Astrocyte (in vitro differentiated cells and primary cell): Measurements from ENCODE around the gene PNPLA2. TPM values are rescaled to one million over a fixed set of nuclear protein-coding genes. Genes with fewer than 3 reads are reported as not detected.

Experiments used
- DNase-seq: peaks from one replicate; pipeline ENCODE4 v3.0.0-alpha.2; 2010; ENCODE audit warnings: low read depth
- FAIRE-seq: peaks from 2 replicates; lab custom pipeline; 2011; peaks lifted over from hg19 to GRCh38; lab: Jason Lieb, UNC
- H2AFZ ChIP-seq: 2 replicates; pipeline ENCODE4 v1.6.0; 2012; ENCODE audit warnings: low read depth, low read length, inconsistent platforms
- H3K27ac ChIP-seq: 2 replicates; pipeline ENCODE4 v1.5.1; 2011; ENCODE audit warnings: low read depth, low read length, inconsistent platforms
- H3K27me3 ChIP-seq: 2 replicates; pipeline ENCODE4 v1.6.0; 2011; ENCODE audit warnings: low read length, inconsistent platforms; ENCODE audit not compliant: insufficient read depth
- H3K36me3 ChIP-seq: 2 replicates; pipeline ENCODE4 v1.5.1; 2011; ENCODE audit warnings: low read length, inconsistent platforms; ENCODE audit not compliant: insufficient read depth
- H3K4me1 ChIP-seq: 2 replicates; pipeline ENCODE4 v1.5.1; 2011; ENCODE audit warnings: low read length, inconsistent platforms; ENCODE audit not compliant: insufficient read depth
- H3K4me2 ChIP-seq: 2 replicates; pipeline ENCODE4 v1.6.0; 2012; ENCODE audit warnings: low read length, inconsistent platforms
- H3K4me3 ChIP-seq: 2 replicates; pipeline ENCODE4 v1.5.1; 2011; ENCODE audit warnings: low read depth, mild to moderate bottlenecking, low read length, inconsistent platforms; ENCODE audit not compliant: insufficient read depth
- H3K79me2 ChIP-seq: 2 replicates; pipeline ENCODE4 v1.6.0; 2012; ENCODE audit warnings: mild to moderate bottlenecking, low read length, inconsistent platforms; ENCODE audit not compliant: insufficient read depth
- H3K9ac ChIP-seq: 2 replicates; pipeline ENCODE4 v1.6.0; 2012; ENCODE audit warnings: mild to moderate bottlenecking, low read length, inconsistent platforms
- H3K9me3 ChIP-seq: 2 replicates; pipeline ENCODE4 v1.5.1; 2012; ENCODE audit warnings: low read depth, mild to moderate bottlenecking, low read length, inconsistent platforms; ENCODE audit not compliant: insufficient read depth
- H4K20me1 ChIP-seq: 2 replicates; pipeline ENCODE4 v1.6.0; 2012; ENCODE audit warnings: low read length, inconsistent platforms; ENCODE audit not compliant: insufficient read depth
- H3K27ac Mint-ChIP-seq: one replicate; pipeline ENCODE4 v1.8.0; 2021; ENCODE audit warnings: mild to moderate bottlenecking, mixed read lengths; ENCODE audit not compliant: unreplicated experiment
- H3K27me3 Mint-ChIP-seq: one replicate; pipeline ENCODE4 v1.8.0; 2021; ENCODE audit warnings: low read depth, mixed read lengths; ENCODE audit not compliant: unreplicated experiment
- H3K36me3 Mint-ChIP-seq: one replicate; pipeline ENCODE4 v1.8.0; 2021; ENCODE audit warnings: low read depth, mixed read lengths; ENCODE audit not compliant: unreplicated experiment
- H3K4me1 Mint-ChIP-seq: one replicate; pipeline ENCODE4 v1.8.0; 2021; ENCODE audit warnings: low read depth, mixed read lengths; ENCODE audit not compliant: unreplicated experiment
- H3K4me3 Mint-ChIP-seq: one replicate; pipeline ENCODE4 v1.8.0; 2021; ENCODE audit warnings: mild to moderate bottlenecking, moderate library complexity, mixed read lengths; ENCODE audit not compliant: unreplicated experiment
- H3K9me3 Mint-ChIP-seq: one replicate; pipeline ENCODE4 v1.8.0; 2021; ENCODE audit warnings: mild to moderate bottlenecking, mixed read lengths; ENCODE audit not compliant: unreplicated experiment
- EZH2 ChIP-seq: IDR thresholded peaks from 2 replicates; pipeline ENCODE4 v1.6.1; 2012; ENCODE audit warnings: mild to moderate bottlenecking, low read length, inconsistent platforms; ENCODE audit not compliant: insufficient read depth
- total RNA-seq: library from RNA; stranded (reverse); gene quantifications from 2 replicates; pipeline ENCODE4 v1.2.1, GENCODE V29; 2021
- TF ChIP-seq, protein P1 (sequence below): IDR thresholded peaks from 2 replicates; pipeline ENCODE4 v1.5.1; 2011; ENCODE audit warnings: low read depth, mild to moderate bottlenecking, inconsistent platforms, low read length, moderate library complexity; ENCODE audit not compliant: insufficient read depth

Gene PNPLA2
- total RNA-seq, 1 donor from 2014 or later = 46.8 TPM

DNA sequence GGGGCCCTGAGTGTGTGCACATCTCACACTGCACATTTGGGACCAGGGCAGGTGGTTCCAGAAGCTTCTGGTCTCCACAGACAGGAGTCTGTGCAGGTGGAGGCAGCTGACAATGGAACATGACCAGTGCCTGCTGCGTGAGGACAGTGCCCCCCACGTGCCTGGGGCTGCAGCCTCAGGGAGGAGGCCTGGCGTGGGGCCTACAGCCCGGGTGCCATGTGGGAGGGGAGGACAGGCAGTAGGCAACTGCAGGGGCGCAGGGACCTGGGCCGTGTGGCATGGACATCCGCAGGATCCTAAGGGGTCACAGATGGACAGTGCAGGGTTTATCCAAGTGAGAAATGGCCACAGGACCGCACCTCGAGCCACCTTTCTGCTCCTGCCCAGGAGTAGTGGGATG, 52.8 kb downstream of the PNPLA2 start:
- TF ChIP-seq, protein P1, sequence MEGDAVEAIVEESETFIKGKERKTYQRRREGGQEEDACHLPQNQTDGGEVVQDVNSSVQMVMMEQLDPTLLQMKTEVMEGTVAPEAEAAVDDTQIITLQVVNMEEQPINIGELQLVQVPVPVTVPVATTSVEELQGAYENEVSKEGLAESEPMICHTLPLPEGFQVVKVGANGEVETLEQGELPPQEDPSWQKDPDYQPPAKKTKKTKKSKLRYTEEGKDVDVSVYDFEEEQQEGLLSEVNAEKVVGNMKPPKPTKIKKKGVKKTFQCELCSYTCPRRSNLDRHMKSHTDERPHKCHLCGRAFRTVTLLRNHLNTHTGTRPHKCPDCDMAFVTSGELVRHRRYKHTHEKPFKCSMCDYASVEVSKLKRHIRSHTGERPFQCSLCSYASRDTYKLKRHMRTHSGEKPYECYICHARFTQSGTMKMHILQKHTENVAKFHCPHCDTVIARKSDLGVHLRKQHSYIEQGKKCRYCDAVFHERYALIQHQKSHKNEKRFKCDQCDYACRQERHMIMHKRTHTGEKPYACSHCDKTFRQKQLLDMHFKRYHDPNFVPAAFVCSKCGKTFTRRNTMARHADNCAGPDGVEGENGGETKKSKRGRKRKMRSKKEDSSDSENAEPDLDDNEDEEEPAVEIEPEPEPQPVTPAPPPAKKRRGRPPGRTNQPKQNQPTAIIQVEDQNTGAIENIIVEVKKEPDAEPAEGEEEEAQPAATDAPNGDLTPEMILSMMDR = no peak
- no peak for TF ChIP-seq EZH2
- Histone ChIP-seq H3K79me2 (no peaks in the 10 kb centered on the region), H3K4me2 (no peak overlapping the region), H3K9ac (no peak overlapping the region), H3K4me3 (no peak overlapping the region), H3K36me3 (no peaks in the 10 kb centered on the region), H3K27me3 (no peaks in the 10 kb centered on the region), H3K9me3 (no peaks in the 10 kb centered on the region), H3K4me1 (peaks cover 4% of the 10 kb centered on the region), H2AFZ (no peak overlapping the region), H4K20me1 (peaks cover 13% of the 10 kb centered on the region), H3K27ac (no peak overlapping the region)
- DNase-seq = no peak
- Mint-ChIP-seq H3K4me1 (no peaks in the 10 kb centered on the region), H3K27ac (no peak overlapping the region), H3K36me3 (peaks cover 10% of the 10 kb centered on the region), H3K4me3 (no peak overlapping the region), H3K9me3 (no peaks in the 10 kb centered on the region), H3K27me3 (peaks cover 3% of the 10 kb centered on the region)
- no peak for FAIRE-seq

DNA sequence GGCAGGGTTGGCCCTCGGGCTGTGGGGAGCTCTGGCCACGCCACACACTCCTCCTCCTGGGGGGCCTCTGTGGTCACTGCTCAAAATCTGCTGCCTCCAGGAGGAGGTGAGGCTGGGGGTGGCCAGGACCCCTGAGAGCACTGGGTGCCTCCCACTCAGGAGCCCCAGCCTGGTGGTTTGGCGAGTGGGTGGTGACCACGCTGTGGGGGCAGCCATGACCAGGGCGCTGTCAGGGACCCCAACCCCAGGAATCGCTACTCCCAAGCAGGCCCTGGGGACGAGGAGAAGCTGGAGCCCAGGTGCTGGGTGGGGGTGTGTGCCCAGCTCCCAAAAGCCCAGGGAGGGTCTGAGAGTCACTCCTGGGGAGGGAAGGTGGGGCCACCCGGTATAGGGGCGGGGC, 54.1 kb downstream of the PNPLA2 start:
- H3K9ac ChIP-seq = no peak overlapping the region
- H3K27me3 Mint-ChIP-seq = peaks cover 3% of the 10 kb centered on the region
- H3K4me1 Mint-ChIP-seq = no peaks in the 10 kb centered on the region
- H3K27me3 ChIP-seq = no peaks in the 10 kb centered on the region
- peaks cover 10% of the 10 kb centered on the region for H3K36me3 Mint-ChIP-seq
- peaks cover 22% of the 10 kb centered on the region for H4K20me1 ChIP-seq
- TF ChIP-seq EZH2 = no peak
- TF ChIP-seq, protein P1 = no peak
- no peak for FAIRE-seq
- DNase-seq = no peak
- H3K9me3 Mint-ChIP-seq = no peaks in the 10 kb centered on the region
- H3K36me3 ChIP-seq = no peaks in the 10 kb centered on the region
- H3K9me3 ChIP-seq = no peaks in the 10 kb centered on the region
- no peak overlapping the region for H3K4me3 Mint-ChIP-seq
- peaks cover 4% of the 10 kb centered on the region for H3K4me1 ChIP-seq
- H3K79me2 ChIP-seq = no peaks in the 10 kb centered on the region
- H3K27ac Mint-ChIP-seq = no peak overlapping the region
- no peak overlapping the region for H3K4me2 ChIP-seq
- H2AFZ ChIP-seq = no peak overlapping the region
- H3K4me3 ChIP-seq = no peak overlapping the region
- H3K27ac ChIP-seq = no peak overlapping the region

DNA sequence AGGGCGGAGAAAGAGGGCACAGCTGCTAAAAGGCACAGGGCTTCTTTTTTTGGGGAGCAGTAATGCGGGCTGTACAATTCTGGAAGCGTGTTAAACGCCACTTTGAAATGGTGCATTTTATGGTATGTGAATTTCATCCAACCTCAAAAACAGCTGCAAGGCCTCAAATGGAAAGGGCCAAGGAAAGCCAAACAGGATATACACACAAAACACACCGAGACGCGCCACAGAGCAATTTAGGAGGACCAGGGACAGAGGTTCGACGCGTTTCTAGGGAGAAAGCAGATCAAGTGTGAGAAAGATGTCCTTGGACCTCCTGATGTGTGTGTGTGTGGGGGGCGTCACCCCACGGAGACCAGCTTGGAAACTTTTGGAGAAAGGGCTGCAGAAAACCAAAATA, 55.0 kb downstream of the PNPLA2 start:
- Mint-ChIP-seq H3K27me3 (peaks cover 3% of the 10 kb centered on the region), H3K36me3 (peaks cover 8% of the 10 kb centered on the region), H3K4me1 (no peaks in the 10 kb centered on the region), H3K9me3 (no peaks in the 10 kb centered on the region), H3K4me3 (no peak overlapping the region), H3K27ac (no peak overlapping the region)
- no peak for DNase-seq
- H3K9me3 ChIP-seq = no peaks in the 10 kb centered on the region
- H3K4me1 ChIP-seq = peaks cover 4% of the 10 kb centered on the region
- H3K27me3 ChIP-seq = no peaks in the 10 kb centered on the region
- peaks cover 17% of the 10 kb centered on the region for H4K20me1 ChIP-seq
- no peak overlapping the region for H2AFZ ChIP-seq
- H3K36me3 ChIP-seq = no peaks in the 10 kb centered on the region
- H3K9ac ChIP-seq = no peak overlapping the region
- no peak overlapping the region for H3K4me2 ChIP-seq
- FAIRE-seq = no peak
- no peak overlapping the region for H3K4me3 ChIP-seq
- no peak for TF ChIP-seq EZH2
- TF ChIP-seq, protein P1 = no peak
- H3K79me2 ChIP-seq = no peaks in the 10 kb centered on the region
- no peak overlapping the region for H3K27ac ChIP-seq

Other genes with a start within 250 kb of the PNPLA2 start
- gene PHRF1, start 242.4 kb upstream of the PNPLA2 start, total RNA-seq = 38.0 and 38.3 TPM in 2 replicates
- gene IRF7, start 203.0 kb upstream of the PNPLA2 start, total RNA-seq = 75.4 and 80.6 TPM in 2 replicates
- gene CDHR5, start 194.0 kb upstream of the PNPLA2 start, total RNA-seq = 0.12 TPM in 1 of 2 replicates, not detected in the other
- 2.0 and 4.0 TPM in 2 replicates for gene SCT, start 191.7 kb upstream of the PNPLA2 start, total RNA-seq
- gene DRD4, start 181.6 kb upstream of the PNPLA2 start, total RNA-seq = 9.9 and 12.0 TPM in 2 replicates
- gene DEAF1, start 123.7 kb upstream of the PNPLA2 start, total RNA-seq = 44.1 and 48.9 TPM in 2 replicates
- 16.1 and 18.4 TPM in 2 replicates for gene TMEM80, start 123.1 kb upstream of the PNPLA2 start, total RNA-seq
- 103 and 129 TPM in 2 replicates for gene EPS8L2, start 112.7 kb upstream of the PNPLA2 start, total RNA-seq
- 150 and 155 TPM in 2 replicates for gene TALDO1, start 71.5 kb upstream of the PNPLA2 start, total RNA-seq
- 51.9 and 60.0 TPM in 2 replicates for gene GATD1, start 41.4 kb upstream of the PNPLA2 start, total RNA-seq
- 0.59 and 0.62 TPM in 2 replicates for gene CEND1, start 28.8 kb upstream of the PNPLA2 start, total RNA-seq
- gene SLC25A22, start 20.6 kb upstream of the PNPLA2 start, total RNA-seq = 20.5 and 21.4 TPM in 2 replicates
- gene PIDD1, start 13.7 kb upstream of the PNPLA2 start, total RNA-seq = 22.2 and 26.8 TPM in 2 replicates
- gene RPLP2, start 8.9 kb upstream of the PNPLA2 start, total RNA-seq = 1,592 and 1,666 TPM in 2 replicates
- gene CRACR2B, start 9.0 kb downstream of the PNPLA2 start, total RNA-seq = 2.6 TPM in 2 replicates
- 414 and 421 TPM in 2 replicates for gene CD151, start 14.0 kb downstream of the PNPLA2 start, total RNA-seq
- gene POLR2L, start 23.6 kb downstream of the PNPLA2 start, total RNA-seq = 194 and 212 TPM in 2 replicates
- 69.5 and 75.5 TPM in 2 replicates for gene TSPAN4, start 23.9 kb downstream of the PNPLA2 start, total RNA-seq
- gene CHID1, start 91.9 kb downstream of the PNPLA2 start, total RNA-seq = 72.6 and 74.6 TPM in 2 replicates
- 105 and 110 TPM in 2 replicates for gene AP2A2, start 107.0 kb downstream of the PNPLA2 start, total RNA-seq
- not detected in 2 replicates for gene MUC6, start 217.8 kb downstream of the PNPLA2 start, total RNA-seq